Activated naive CD4-positive, alpha-beta T cell treated with anti-CD3 and anti-CD28 coated beads, Interleukin-2, amount 50 U/mL, for 72 hours (primary cell): Measurements from ENCODE around the gene RBM47. TPM values are rescaled to one million over a fixed set of nuclear protein-coding genes. Genes with fewer than 3 reads are reported as not detected.
"Not testable (repeated sequence)": the region's sequence is repeated elsewhere in the genome, so short reads cannot be mapped to it uniquely, and the experiment has no call there.

Experiments used
- ATAC-seq, 2 donors: fragments of 150-1000 bp; cut with Tn5 transposase; 2 replicates each; pipeline ENCODE4 v1.10.0; 2021; ENCODE audit warnings: mild to moderate bottlenecking in 2 of 2, moderate library complexity in 2 of 2
- DNase-seq, 2 donors: peaks; one replicate each; pipeline ENCODE4 v3.0.0; 2021 to 2022; ENCODE audit warnings: low spot score in 2 of 2
- H3K27ac Mint-ChIP-seq, 2 donors: one replicate each; pipeline ENCODE4 v1.8.0; 2022; ENCODE audit warnings: mild to moderate bottlenecking in 2 of 2, mixed read lengths in 2 of 2
- H3K36me3 Mint-ChIP-seq, 2 donors: one replicate each; pipeline ENCODE4 v1.8.0; 2022; ENCODE audit warnings: mixed read lengths in 2 of 2
- H3K9me3 Mint-ChIP-seq, 2 donors: one replicate each; pipeline ENCODE4 v1.8.0; 2022; ENCODE audit warnings: mixed read lengths in 2 of 2
- total RNA-seq, 2 donors: library from RNA; stranded (reverse); gene quantifications; one replicate each; pipeline ENCODE4 v1.2.3, GENCODE V29; 2022

The RBM47 gene
- total RNA-seq, 2 donors from 2014 or later: 0.59 to 3.3 TPM

- no peak overlapping the region for H3K27ac Mint-ChIP-seq
- H3K9me3 Mint-ChIP-seq: peaks cover 2 to 3% of the 10 kb centered on the region in 2 donors
- DNase-seq: no peak
- no peaks in the 10 kb centered on the region for H3K36me3 Mint-ChIP-seq
- no peak for ATAC-seq
These were observed 216.5 kb downstream of the RBM47 start for GRCh38 chr4:40412866-40413795.

GRCh38 chr4:40412388-40412787, 217.3 kb downstream of the RBM47 start:
- H3K27ac Mint-ChIP-seq: no peak overlapping the region
- ATAC-seq: no peak
- no peak for DNase-seq
- peaks cover 6% of the 10 kb centered on the region in 2 donors for H3K36me3 Mint-ChIP-seq
- peaks cover 5 to 6% of the 10 kb centered on the region in 2 donors for H3K9me3 Mint-ChIP-seq

GRCh38 chr4:40409835-40410234, 219.8 kb downstream of the RBM47 start:
- no peak for DNase-seq
- Mint-ChIP-seq H3K9me3 (peaks cover 5 to 11% of the 10 kb centered on the region in 2 donors), H3K27ac (no peak overlapping the region), H3K36me3 (peaks cover 18 to 25% of the 10 kb centered on the region in 2 donors)
- peak in 1 of 2 donors; percentile 65 for ATAC-seq

GRCh38 chr4:40407468-40407867, 222.2 kb downstream of the RBM47 start:
- Mint-ChIP-seq H3K9me3 (peaks cover 5 to 11% of the 10 kb centered on the region in 2 donors), H3K36me3 (peaks cover 18 to 25% of the 10 kb centered on the region in 2 donors)
- H3K27ac Mint-ChIP-seq, ATAC-seq, DNase-seq: not testable (repeated sequence)

- Mint-ChIP-seq H3K27ac (no peak overlapping the region), H3K36me3 (peaks cover 18 to 25% of the 10 kb centered on the region in 2 donors), H3K9me3 (peaks cover 5 to 11% of the 10 kb centered on the region in 2 donors)
- ATAC-seq (no peak), DNase-seq (no peak)
These were observed 223.3 kb downstream of the RBM47 start for GRCh38 chr4:40406340-40406739.

GRCh38 chr4:40405193-40405592, 224.5 kb downstream of the RBM47 start:
- ATAC-seq: no peak
- no peak overlapping the region for H3K27ac Mint-ChIP-seq
- DNase-seq: no peak
- peaks cover 5 to 11% of the 10 kb centered on the region in 2 donors for H3K9me3 Mint-ChIP-seq
- peaks cover 18 to 25% of the 10 kb centered on the region in 2 donors for H3K36me3 Mint-ChIP-seq

- DNase-seq (no peak), ATAC-seq (no peak)
- H3K27ac Mint-ChIP-seq: no peak overlapping the region
- peaks cover 5 to 11% of the 10 kb centered on the region in 2 donors for H3K9me3 Mint-ChIP-seq
- H3K36me3 Mint-ChIP-seq: peaks cover 18 to 25% of the 10 kb centered on the region in 2 donors
These were observed 226.6 kb downstream of the RBM47 start for GRCh38 chr4:40403081-40403480.

- peaks cover 14 to 20% of the 10 kb centered on the region in 2 donors for H3K36me3 Mint-ChIP-seq
These were observed 227.1 kb downstream of the RBM47 start for GRCh38 chr4:40402556-40402955.

GRCh38 chr4:40401631-40402030, 228.0 kb downstream of the RBM47 start:
- Mint-ChIP-seq H3K36me3 (peaks cover 9 to 12% of the 10 kb centered on the region in 2 donors), H3K27ac (no peak overlapping the region), H3K9me3 (no peaks in the 10 kb centered on the region)
- DNase-seq (no peak), ATAC-seq (no peak)

More at GRCh38 chr4:40402556-40402955, 227.1 kb downstream of the RBM47 start:
- Mint-ChIP-seq H3K9me3 (peaks cover under 1 to 6% of the 10 kb centered on the region in 2 donors), H3K27ac (no peak overlapping the region)
- no peak for ATAC-seq
- DNase-seq: no peak

GRCh38 chr4:40401096-40401495, 228.6 kb downstream of the RBM47 start:
- Mint-ChIP-seq H3K27ac (no peak overlapping the region), H3K9me3 (no peaks in the 10 kb centered on the region), H3K36me3 (peaks cover 7% of the 10 kb centered on the region in 2 donors)
- ATAC-seq (no peak), DNase-seq (no peak)

GRCh38 chr4:40399578-40399977, 230.1 kb downstream of the RBM47 start:
- H3K36me3 Mint-ChIP-seq: no peaks in the 10 kb centered on the region
- peak overlapping the region in 1 of 2 donors; percentile 44 for H3K27ac Mint-ChIP-seq
- H3K9me3 Mint-ChIP-seq: no peaks in the 10 kb centered on the region
- ATAC-seq: no peak
- no peak for DNase-seq

GRCh38 chr4:40395908-40396793, 233.5 kb downstream of the RBM47 start:
- Mint-ChIP-seq H3K36me3 (no peaks in the 10 kb centered on the region), H3K27ac (no peak overlapping the region), H3K9me3 (no peaks in the 10 kb centered on the region)
- ATAC-seq (no peak), DNase-seq (no peak)

- Mint-ChIP-seq H3K27ac (no peak overlapping the region), H3K36me3 (no peaks in the 10 kb centered on the region), H3K9me3 (no peaks in the 10 kb centered on the region)
- DNase-seq: no peak
- ATAC-seq: no peak
These were observed 234.3 kb downstream of the RBM47 start for GRCh38 chr4:40395166-40395900.

GRCh38 chr4:40394236-40394635, 235.4 kb downstream of the RBM47 start:
- H3K36me3 Mint-ChIP-seq: no peaks in the 10 kb centered on the region
- DNase-seq (no peak), ATAC-seq (no peak)
- no peak overlapping the region for H3K27ac Mint-ChIP-seq
- no peaks in the 10 kb centered on the region for H3K9me3 Mint-ChIP-seq

GRCh38 chr4:40392241-40392640, 237.4 kb downstream of the RBM47 start:
- not testable (repeated sequence) for H3K36me3 Mint-ChIP-seq, H3K27ac Mint-ChIP-seq, H3K9me3 Mint-ChIP-seq, DNase-seq, ATAC-seq

- no peak overlapping the region for H3K27ac Mint-ChIP-seq
- no peaks in the 10 kb centered on the region for H3K9me3 Mint-ChIP-seq
- no peak for DNase-seq
- no peaks in the 10 kb centered on the region for H3K36me3 Mint-ChIP-seq
- ATAC-seq: no peak
These were observed 239.7 kb downstream of the RBM47 start for GRCh38 chr4:40389986-40390385.
